HG03469 (cell line): ENCODE measurements around the gene OR4D2.
A peak's percentile ranks its signal among the peaks of the same experiment; 100 is the strongest.

Experiments
- ATAC-seq: cut with Tn5 transposase; IDR thresholded peaks from one replicate; pipeline ENCODE4 v1.9.1; 2021; ENCODE audit warnings: mild to moderate bottlenecking, moderate library complexity, moderate number of reproducible peaks; ENCODE audit not compliant: unreplicated experiment

OR4D2 gene

DNA sequence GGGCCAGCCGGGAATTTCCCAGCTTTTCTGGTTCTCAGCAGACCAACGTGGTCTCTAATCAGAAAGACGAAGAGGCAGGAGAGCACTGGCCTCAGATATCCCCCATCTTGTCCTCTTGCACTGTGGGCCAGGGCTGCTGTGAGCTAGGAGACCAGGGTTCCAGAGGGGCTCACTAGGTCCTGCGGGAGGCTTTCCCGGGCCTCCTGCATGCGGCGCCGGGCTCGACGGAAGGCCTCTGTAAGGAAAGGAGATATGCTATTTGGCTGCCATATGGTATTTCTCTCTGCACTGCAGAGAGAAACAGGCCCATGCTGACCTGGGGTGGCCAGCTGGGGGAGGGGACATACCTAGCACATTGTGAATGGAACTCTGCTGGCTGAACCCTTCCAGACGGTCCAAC lies 39.2 kb downstream of the OR4D2 start:
- no peak for ATAC-seq

- no peak for ATAC-seq
Measured at GRCh38 chr17:58207451-58207850, 40.7 kb downstream of the OR4D2 start.

DNA sequence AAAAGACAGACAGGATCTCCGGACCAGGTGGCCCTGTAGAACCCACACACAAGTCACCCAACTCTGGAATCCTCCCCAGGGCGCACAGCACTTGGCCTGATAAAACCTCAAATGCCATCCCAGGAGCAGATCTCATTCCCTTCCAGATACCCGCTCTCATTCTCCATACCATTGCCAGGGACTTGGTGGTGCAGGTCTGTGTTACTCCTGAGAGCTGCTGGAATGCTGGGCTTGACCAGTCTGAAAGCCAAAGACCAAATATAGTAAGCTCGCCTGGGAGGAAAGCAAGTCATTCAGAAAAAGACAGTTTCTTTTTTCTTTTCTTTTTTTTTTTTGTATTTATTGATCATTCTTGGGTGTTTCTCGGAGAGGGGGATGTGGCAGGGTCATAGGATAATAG lies 41.6 kb downstream of the OR4D2 start:
- no peak for ATAC-seq

DNA sequence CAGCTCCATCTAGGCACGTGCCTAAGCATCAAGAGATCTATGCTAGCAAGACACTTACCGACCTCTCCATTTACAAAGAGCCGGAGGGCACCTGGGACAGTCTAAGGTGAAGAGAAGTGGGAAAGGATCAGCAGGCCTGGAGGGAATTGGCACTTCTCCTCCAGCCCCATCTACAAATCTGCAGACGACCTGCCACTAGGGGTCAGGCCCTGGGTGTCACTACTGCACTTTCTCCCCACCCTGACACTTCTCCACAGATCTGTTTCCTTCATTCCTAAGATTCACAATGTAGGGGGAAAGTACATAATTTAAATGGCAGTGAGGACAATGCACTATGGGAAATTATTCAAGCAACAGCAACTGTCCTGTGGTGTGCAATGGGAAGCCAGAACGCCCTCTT lies 44.1 kb downstream of the OR4D2 start:
- ATAC-seq = no peak

DNA sequence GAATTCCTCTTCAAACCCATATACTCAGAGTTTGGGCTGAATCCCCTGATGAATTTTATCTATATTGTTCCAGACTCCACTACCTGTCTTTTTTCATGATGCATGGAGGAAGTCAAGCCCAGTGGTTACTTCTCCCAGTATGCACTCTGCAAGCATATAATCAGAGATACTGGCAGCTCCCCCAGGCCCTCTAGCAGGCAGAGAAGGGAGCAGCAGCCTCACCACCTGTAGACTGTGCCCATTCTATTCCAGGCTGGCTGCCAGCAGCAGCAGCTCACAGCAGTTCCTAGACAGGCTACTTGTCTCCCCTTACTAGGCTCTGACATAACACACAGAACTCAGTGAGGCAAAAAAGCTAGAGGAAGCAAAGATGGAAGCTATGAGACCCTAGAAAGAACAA lies 48.9 kb downstream of the OR4D2 start:
- ATAC-seq = no peak

- ATAC-seq = no peak
Measured at GRCh38 chr17:58217766-58218165, 51.0 kb downstream of the OR4D2 start.

DNA sequence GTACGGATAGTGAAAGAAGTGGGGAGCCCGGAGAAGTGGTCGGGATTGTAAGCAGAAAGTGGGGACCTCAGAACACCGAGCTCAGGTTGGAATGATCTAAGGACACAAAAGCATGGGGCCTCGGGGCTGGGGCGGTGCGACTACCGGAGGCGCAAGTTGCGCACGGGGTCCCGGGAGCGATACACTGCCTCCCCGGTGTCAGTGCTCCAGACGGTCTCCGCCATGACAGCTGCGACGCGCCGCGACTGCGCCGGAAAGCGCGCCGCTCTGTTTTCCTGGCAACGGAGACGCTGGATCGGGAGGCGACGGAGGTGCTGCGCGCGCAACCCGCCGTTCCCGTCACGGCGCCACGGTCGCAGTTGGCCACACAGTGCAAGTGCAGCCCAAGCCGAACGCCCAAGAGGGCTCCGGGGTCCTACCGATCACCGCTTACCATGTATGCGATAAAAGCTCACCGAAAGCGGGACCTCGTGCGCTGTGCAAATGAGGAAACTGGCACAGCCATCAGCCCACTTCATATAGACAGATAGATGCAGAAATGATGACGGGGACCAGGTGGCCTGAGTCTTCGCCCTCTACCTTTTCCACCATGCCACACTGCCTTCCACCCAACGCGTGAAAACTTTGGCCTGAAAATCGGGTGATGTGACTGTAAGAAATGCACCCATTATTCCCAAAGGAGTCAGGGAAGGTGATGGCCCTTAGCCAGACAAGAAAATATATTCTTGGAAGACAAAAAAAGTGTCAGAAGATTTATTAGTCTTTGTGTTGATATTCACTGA lies 52.4 kb downstream of the OR4D2 start, which contains the start of gene MKS1:
MKS1 (minus strand) TSS at position 249 of the 782 bp plus-strand sequence; CDS start at position 224, 25 bp downstream.
- ATAC-seq = peak; percentile 93

- no peak for ATAC-seq
Measured at GRCh38 chr17:58219789-58220183, 53.0 kb downstream of the OR4D2 start.
